ENCODE measurements around the gene RANBP1. TPM values are rescaled to one million over a fixed set of nuclear protein-coding genes. Genes with fewer than 3 reads are reported as not detected.
A peak's percentile ranks its signal among the peaks of the same experiment; 100 is the strongest.

The RANBP1 gene
- total RNA-seq, 1 experiment from 2014 or later = 522 TPM

DNA sequence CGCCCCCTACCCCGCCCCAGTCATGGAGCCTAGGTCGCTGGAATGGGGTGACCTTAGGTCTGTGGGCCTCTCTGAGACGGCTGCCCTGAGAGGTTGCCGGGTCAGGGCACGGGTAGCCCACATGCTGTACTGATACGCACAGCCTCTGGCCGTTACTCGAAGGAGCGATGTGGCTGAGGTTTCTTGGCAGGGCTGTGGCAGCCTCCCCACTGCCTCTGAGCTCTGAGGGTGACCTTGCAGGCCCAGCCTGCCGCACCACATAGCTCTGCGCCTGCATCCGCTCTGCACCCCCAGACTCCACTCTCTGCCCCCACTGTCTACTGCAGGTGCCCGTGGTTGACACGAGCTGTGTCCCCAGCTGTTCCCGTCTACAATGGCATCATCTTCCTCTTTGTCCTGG lies 23.0 kb downstream of the RANBP1 start:
- Histone ChIP-seq H3K27me3 (ENCODE audit: insufficient read depth, low read length) (no peaks in the 10 kb centered on the region), H2BK12ac (ENCODE audit: insufficient read length, low read depth, low read length) (no peak overlapping the region), H2AK5ac (ENCODE audit: insufficient read length, low read length) (no peak overlapping the region), H3K79me1 (ENCODE audit: insufficient read depth, low read depth, low read length, poor library complexity, severe bottlenecking) (no peaks in the 10 kb centered on the region), H3T11ph (ENCODE audit: low read length) (no peak overlapping the region), H3K4me2 (ENCODE audit: insufficient read depth, insufficient read length, low read length) (no peak overlapping the region), H2BK5ac (ENCODE audit: insufficient read length, low read length) (no peak overlapping the region), H3K23ac (ENCODE audit: insufficient read length, low read depth, low read length) (no peak overlapping the region), H4K5ac (ENCODE audit: insufficient read length, low read depth, low read length) (no peak overlapping the region), H4K20me1 (ENCODE audit: control insufficient read depth, insufficient read depth, insufficient read length) (peaks cover 3% of the 10 kb centered on the region), H2AFZ (ENCODE audit: low read length) (no peak overlapping the region), H3K4ac (ENCODE audit: low read depth, low read length) (no peak overlapping the region), H3K56ac (ENCODE audit: insufficient read length, low read depth, low read length) (no peak overlapping the region), H2BK15ac (ENCODE audit: low read depth, low read length) (no peak overlapping the region), H3K18ac (ENCODE audit: insufficient read length, low read depth, low read length) (no peak overlapping the region), H3K9ac (ENCODE audit: extremely low read depth, insufficient read length, low read length) (no peak overlapping the region), H3K27ac (ENCODE audit: insufficient read length, low read depth, low read length) (no peak overlapping the region), H2BK20ac (ENCODE audit: low read depth, low read length, poor library complexity, severe bottlenecking) (no peak overlapping the region), H3K4me1 (ENCODE audit: insufficient read depth, low read length) (no peaks in the 10 kb centered on the region), H3K79me2 (ENCODE audit: insufficient read depth, low read length) (no peaks in the 10 kb centered on the region; the same call in 1 of the 2 replicates), H3K9me3 (ENCODE audit: control insufficient read depth, low read depth, low read length) (no peaks in the 10 kb centered on the region), H3K23me2 (ENCODE audit: insufficient read length, low read depth, low read length, poor library complexity, severe bottlenecking) (no peaks in the 10 kb centered on the region), H4K91ac (ENCODE audit: insufficient read length, low read depth, low read length) (no peak overlapping the region), H3K14ac (ENCODE audit: insufficient read depth, low read length) (no peak overlapping the region), H2BK120ac (ENCODE audit: low read depth, low read length, poor library complexity, severe bottlenecking) (no peak overlapping the region), H4K8ac (replicated peaks; ENCODE audit: insufficient read length, low read depth, low read length) (no peak overlapping the region)
- H3K36me3 Mint-ChIP-seq (ENCODE audit: insufficient read depth in 1 of 3, low read depth in 3 of 3) = no peaks in the 10 kb centered on the region; a peak in 3 of 7 replicates
- peak overlapping the region in 1 of 3 experiments; percentile 48; a peak in 2 of 7 replicates for H3K27ac Mint-ChIP-seq
- no peaks in the 10 kb centered on the region for H3K9me3 Mint-ChIP-seq
- no CpG with 5 or more reads among the region's 16 CpGs for WGBS (ENCODE audit: extremely low coverage, insufficient read length, low lambda C conversion rate)
- H3K27me3 Mint-ChIP-seq (ENCODE audit: low read depth) = no peaks in the 10 kb centered on the region
- no peak for DNase-seq
- TF ChIP-seq CTCF (conservative IDR thresholded peaks at IDR 0.05) = no peak
- H3K4me3 Mint-ChIP-seq = no peak overlapping the region
- H3K4me1 Mint-ChIP-seq = no peaks in the 10 kb centered on the region; a peak in 1 of 4 replicates

Measured in H9 (cell line).